RWPE2 (cell line): ENCODE results near the gene TMPRSS9.

Source experiments
- ATAC-seq: fragments of 200-7000 bp; cut with Tn5 transposase; 3 replicates; pipeline ENCODE4 v1.9.1; 2021; ENCODE audit warnings: low read depth
- DNase-seq: peaks from one replicate; pipeline ENCODE4 v3.0.0-alpha.2; 2020; ENCODE audit warnings: low spot score
- H3K27ac ChIP-seq: fragments of 450-650 bp; 2 replicates; pipeline ENCODE4 v1.5.1; 2017; ENCODE audit warnings: mild to moderate bottlenecking; ENCODE audit not compliant: poor library complexity, severe bottlenecking
- H3K27me3 ChIP-seq: fragments of 250-450 bp; sonication (Bioruptor Pico); 2 replicates; pipeline ENCODE4 v1.5.1; 2021; ENCODE audit warnings: mild to moderate bottlenecking, moderate library complexity; ENCODE audit not compliant: insufficient read depth, poor library complexity, severe bottlenecking
- H3K36me3 ChIP-seq: fragments of 250-450 bp; sonication (Bioruptor Pico); 2 replicates; pipeline ENCODE4 v1.5.1; 2020; ENCODE audit warnings: low read depth, mild to moderate bottlenecking, moderate library complexity
- H3K4me1 ChIP-seq: fragments of 250-450 bp; sonication (Bioruptor Pico); 2 replicates; pipeline ENCODE4 v1.5.1; 2021; ENCODE audit warnings: mild to moderate bottlenecking, moderate library complexity; ENCODE audit not compliant: insufficient read depth, poor library complexity, severe bottlenecking
- H3K4me3 ChIP-seq: fragments of 250-450 bp; sonication (Bioruptor Pico); 2 replicates; pipeline ENCODE4 v1.5.1; 2021; ENCODE audit warnings: mild to moderate bottlenecking, moderate library complexity; ENCODE audit not compliant: severe bottlenecking
- H3K9me3 ChIP-seq: fragments of 250-450 bp; sonication (Bioruptor Pico); 2 replicates; pipeline ENCODE4 v1.5.1; 2021; ENCODE audit warnings: mild to moderate bottlenecking, moderate library complexity; ENCODE audit not compliant: severe bottlenecking
- TF ChIP-seq, protein P1 (sequence below): fragments of 450-650 bp; IDR thresholded peaks from one replicate; pipeline ENCODE4 v1.5.1; 2017; ENCODE audit warnings: mild to moderate bottlenecking, moderate library complexity; ENCODE audit not compliant: poor library complexity, severe bottlenecking

TMPRSS9 gene

GRCh38 chr19:2398735-2399305 is 38.8 kb downstream of the TMPRSS9 start:
- no peak for ATAC-seq
- H3K27me3 ChIP-seq: no peaks in the 10 kb centered on the region

DNA sequence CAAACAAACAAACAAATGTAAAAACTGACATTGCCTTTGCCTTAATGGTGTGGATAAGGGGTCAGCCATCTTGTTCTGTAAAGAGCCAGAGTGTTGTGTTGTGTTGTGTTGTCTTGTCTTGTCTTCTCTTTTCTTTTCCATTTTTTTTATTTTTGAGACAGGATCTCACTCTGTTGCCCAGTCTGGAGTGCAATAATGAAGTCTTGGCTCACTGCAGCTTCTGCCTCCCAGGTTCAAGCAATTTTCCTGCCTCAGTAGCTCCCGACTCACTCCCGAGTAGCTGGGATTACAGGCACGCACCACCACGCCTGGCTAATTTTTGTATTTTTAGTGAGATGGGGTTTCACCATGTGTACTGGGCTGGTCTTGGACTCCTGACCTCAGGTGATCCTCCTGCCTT is 39.5 kb downstream of the TMPRSS9 start:
- TF ChIP-seq, protein P1, sequence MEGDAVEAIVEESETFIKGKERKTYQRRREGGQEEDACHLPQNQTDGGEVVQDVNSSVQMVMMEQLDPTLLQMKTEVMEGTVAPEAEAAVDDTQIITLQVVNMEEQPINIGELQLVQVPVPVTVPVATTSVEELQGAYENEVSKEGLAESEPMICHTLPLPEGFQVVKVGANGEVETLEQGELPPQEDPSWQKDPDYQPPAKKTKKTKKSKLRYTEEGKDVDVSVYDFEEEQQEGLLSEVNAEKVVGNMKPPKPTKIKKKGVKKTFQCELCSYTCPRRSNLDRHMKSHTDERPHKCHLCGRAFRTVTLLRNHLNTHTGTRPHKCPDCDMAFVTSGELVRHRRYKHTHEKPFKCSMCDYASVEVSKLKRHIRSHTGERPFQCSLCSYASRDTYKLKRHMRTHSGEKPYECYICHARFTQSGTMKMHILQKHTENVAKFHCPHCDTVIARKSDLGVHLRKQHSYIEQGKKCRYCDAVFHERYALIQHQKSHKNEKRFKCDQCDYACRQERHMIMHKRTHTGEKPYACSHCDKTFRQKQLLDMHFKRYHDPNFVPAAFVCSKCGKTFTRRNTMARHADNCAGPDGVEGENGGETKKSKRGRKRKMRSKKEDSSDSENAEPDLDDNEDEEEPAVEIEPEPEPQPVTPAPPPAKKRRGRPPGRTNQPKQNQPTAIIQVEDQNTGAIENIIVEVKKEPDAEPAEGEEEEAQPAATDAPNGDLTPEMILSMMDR: no peak
- Histone ChIP-seq H3K27me3 (no peaks in the 10 kb centered on the region), H3K9me3 (no peaks in the 10 kb centered on the region), H3K4me1 (no peaks in the 10 kb centered on the region), H3K27ac (no peak overlapping the region), H3K4me3 (no peak overlapping the region), H3K36me3 (no peaks in the 10 kb centered on the region)
- ATAC-seq (no peak), DNase-seq (no peak)

More at GRCh38 chr19:2398735-2399305, 38.8 kb downstream of the TMPRSS9 start:
- no peak overlapping the region for H3K4me3 ChIP-seq
- TF ChIP-seq, protein P1: no peak
- H3K9me3 ChIP-seq: no peaks in the 10 kb centered on the region
- no peak for DNase-seq
- H3K27ac ChIP-seq: no peak overlapping the region
- no peaks in the 10 kb centered on the region for H3K4me1 ChIP-seq
- H3K36me3 ChIP-seq: no peaks in the 10 kb centered on the region

DNA sequence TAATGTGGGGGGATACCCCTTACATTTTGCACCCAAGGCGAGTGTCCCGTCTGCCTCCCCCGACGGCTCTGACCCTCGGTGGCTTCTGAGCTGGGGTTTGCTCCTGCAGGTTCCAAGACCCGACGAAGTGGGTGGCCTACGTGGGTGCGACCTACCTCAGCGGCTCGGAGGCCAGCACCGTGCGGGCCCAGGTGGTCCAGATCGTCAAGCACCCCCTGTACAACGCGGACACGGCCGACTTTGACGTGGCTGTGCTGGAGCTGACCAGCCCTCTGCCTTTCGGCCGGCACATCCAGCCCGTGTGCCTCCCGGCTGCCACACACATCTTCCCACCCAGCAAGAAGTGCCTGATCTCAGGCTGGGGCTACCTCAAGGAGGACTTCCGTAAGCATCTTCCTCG is 48.2 kb downstream of the TMPRSS9 start:
- Histone ChIP-seq H3K9me3 (no peaks in the 10 kb centered on the region), H3K27me3 (no peaks in the 10 kb centered on the region), H3K27ac (no peak overlapping the region), H3K36me3 (no peaks in the 10 kb centered on the region), H3K4me3 (no peak overlapping the region), H3K4me1 (no peaks in the 10 kb centered on the region)
- no peak for ATAC-seq
- TF ChIP-seq, protein P1: no peak
- DNase-seq: no peak

- DNase-seq: no peak
- no peak overlapping the region for H3K27ac ChIP-seq
- TF ChIP-seq, protein P1: no peak
- no peak overlapping the region for H3K4me3 ChIP-seq
- H3K4me1 ChIP-seq: no peaks in the 10 kb centered on the region
- no peaks in the 10 kb centered on the region for H3K36me3 ChIP-seq
- H3K9me3 ChIP-seq: no peaks in the 10 kb centered on the region
- no peaks in the 10 kb centered on the region for H3K27me3 ChIP-seq
- ATAC-seq: no peak
These were observed 49.4 kb downstream of the TMPRSS9 start for GRCh38 chr19:2409352-2409912.

GRCh38 chr19:2410023-2410422 is 50.0 kb downstream of the TMPRSS9 start:
- Histone ChIP-seq H3K27me3 (no peaks in the 10 kb centered on the region), H3K4me3 (no peak overlapping the region), H3K9me3 (no peaks in the 10 kb centered on the region), H3K27ac (no peak overlapping the region), H3K4me1 (no peaks in the 10 kb centered on the region), H3K36me3 (no peaks in the 10 kb centered on the region)
- TF ChIP-seq, protein P1: no peak
- no peak for ATAC-seq
- no peak for DNase-seq
